NCI-H2171 (cell line): ENCODE measurements around the gene TGFBR3.

Experiments
- DNase-seq: peaks from one replicate; lab custom pipeline; 2025; lab: John Stamatoyannopoulos, UW

Gene TGFBR3

GRCh38 chr1:91732291-91733107, 153.5 kb downstream of the TGFBR3 start:
- DNase-seq, result no peak

- DNase-seq, result no peak
Measured at GRCh38 chr1:91731815-91732214, 154.1 kb downstream of the TGFBR3 start.

- DNase-seq, result no peak
Measured at GRCh38 chr1:91730801-91731732, 154.9 kb downstream of the TGFBR3 start.

- DNase-seq, result no peak
Measured at GRCh38 chr1:91729621-91730358, 156.2 kb downstream of the TGFBR3 start.

GRCh38 chr1:91727763-91728162, 158.2 kb downstream of the TGFBR3 start:
- DNase-seq, result no peak

GRCh38 chr1:91725989-91726721, 159.8 kb downstream of the TGFBR3 start:
- no peak for DNase-seq

DNA sequence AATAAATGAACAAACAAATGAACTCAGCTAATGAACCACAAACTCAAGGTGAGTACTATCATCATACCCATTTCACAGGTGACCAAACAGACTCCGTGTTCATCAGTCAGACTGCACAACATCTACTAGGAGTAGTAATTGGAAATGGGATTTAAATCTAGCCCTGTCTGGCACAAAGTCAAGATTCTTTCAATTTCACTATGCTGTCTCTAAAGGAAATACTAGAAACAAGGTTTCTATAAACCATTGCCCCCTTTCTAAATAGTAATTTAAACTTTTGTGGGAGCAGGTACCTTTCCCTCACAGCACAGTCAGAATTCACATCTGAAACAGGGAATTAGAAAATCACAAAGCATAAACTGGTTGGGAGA, 160.3 kb downstream of the TGFBR3 start:
- no peak for DNase-seq

DNA sequence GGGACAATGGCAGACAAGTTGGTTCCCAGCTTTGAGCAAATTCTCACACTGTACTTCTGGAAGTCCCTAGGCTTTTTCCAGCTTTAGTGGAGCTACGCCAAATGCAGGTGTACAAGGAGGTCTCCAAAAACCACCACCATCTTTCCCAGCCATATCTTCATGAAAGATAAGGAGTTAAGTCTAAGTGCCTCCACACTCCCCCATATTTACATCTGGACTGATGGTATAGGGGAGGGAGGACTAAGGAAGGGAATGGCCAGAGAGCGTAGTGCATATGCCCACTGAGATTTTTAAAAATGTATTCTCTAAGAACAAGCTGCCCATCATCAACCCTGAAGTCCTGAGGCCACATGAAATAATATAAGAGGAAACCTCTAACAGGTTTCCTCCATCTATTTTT, 161.3 kb downstream of the TGFBR3 start:
- DNase-seq, result no peak

- no peak for DNase-seq
Measured at GRCh38 chr1:91724231-91724630, 161.7 kb downstream of the TGFBR3 start.

DNA sequence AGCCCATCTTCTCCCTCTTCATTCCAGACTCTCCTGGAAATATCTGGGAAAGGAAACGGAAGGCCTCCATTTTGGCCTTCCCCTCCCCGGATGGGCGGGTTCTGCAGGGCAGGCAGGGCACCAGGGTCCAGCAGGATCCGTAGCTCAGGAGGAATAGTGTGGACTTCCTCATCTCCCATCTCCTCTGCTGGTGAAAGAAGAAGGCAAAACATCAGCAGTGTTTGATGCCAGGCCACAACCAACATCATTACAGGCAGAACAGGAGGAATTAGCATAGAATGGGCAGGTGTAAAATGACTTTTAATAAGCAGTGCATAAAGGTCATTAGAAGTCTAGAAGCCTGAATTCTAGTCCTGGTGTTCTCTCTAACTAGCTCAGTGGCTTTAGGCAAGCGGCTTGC, 165.9 kb downstream of the TGFBR3 start:
- DNase-seq, result no peak

DNA sequence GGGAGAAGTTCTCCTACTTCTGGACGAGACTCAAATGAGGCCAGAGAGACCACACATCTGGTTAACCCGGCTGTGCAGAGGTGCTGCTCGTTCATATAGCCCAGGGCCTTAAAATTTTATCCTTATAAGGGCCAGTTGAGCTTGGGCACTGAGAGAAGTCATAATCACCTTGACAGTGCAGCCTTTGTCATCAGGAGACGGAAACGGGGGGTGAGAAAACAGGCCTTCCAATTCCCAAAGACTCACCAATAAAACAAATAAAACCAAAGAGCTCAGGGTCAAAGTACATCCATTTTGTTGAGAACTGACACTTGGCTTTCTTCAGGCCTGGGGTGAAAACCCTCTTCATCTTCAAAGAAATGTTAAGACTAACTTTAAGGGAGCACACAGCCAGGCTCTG, 167.1 kb downstream of the TGFBR3 start:
- no peak for DNase-seq

DNA sequence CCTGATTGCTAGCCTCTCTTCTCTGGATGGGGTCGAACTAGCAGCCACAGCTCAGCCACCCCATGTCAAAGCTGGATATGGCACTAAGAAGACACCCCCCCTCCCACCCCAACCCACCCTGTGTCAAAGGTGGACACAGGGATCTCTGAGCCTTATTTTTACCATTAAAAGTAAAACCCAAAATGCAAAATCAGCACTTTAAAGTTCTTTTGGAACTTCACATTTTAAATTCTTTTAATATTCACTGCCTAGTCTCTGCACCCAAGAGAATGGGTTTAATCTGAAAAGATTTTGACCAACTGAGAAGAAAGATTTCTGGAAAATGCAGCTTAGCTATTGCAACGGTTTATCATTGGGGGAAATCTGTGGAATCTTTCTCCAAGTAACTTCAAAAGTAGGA, 167.6 kb downstream of the TGFBR3 start:
- DNase-seq, result no peak

GRCh38 chr1:91717839-91718238, 168.1 kb downstream of the TGFBR3 start:
- DNase-seq, result no peak

DNA sequence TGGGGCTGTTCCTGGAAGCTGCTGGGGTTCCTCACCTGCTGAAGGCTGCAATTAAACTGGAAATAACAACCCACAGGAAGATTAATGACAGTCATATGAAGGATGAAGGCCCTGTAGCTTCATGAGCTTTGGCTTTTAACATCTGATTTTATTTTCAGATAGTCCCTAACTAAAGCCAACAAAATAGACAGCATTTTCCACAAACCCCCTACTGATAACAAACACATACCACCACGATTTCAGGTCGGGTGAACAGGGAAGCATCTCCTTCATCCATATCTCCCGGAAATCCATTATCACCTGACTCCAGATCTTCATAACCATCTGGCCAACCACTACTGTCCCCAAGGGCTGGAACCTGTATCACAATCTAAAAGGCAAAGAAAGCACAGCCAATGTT, 169.6 kb downstream of the TGFBR3 start:
- no peak for DNase-seq

DNA sequence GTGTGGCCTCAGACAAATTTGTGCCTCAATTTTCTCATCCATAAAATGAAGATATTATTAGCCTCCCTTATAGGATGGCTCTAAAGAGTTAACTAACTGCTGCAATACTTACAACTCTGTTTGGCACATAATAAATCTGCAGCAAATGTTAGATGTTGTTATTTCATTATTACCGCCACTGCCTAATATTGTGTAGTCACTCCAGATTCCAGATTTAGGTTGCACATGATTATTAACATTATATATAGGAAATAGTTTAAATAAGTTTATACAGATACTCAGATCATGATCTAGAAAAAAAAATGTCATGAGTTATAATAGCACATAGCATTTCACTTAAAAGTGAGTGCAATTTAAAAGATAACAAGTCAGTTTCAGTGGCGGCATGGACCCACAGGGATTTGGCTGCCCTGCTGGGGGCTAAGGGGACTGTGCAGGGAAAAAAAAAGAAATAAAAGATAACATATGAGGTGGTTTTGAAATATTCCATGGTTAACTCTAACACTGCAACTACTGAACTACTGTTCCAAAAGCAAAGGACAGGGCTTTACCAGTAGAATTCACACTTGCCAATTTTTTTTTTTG, 170.4 kb downstream of the TGFBR3 start:
- DNase-seq, result no peak

- DNase-seq, result no peak
Measured at GRCh38 chr1:91714867-91715381, 171.0 kb downstream of the TGFBR3 start.

GRCh38 chr1:91712981-91713841, 172.7 kb downstream of the TGFBR3 start:
- DNase-seq, result no peak

GRCh38 chr1:91712393-91712792, 173.6 kb downstream of the TGFBR3 start:
- no peak for DNase-seq

GRCh38 chr1:91711504-91712247, 174.3 kb downstream of the TGFBR3 start:
- no peak for DNase-seq
